Activated T-cell treated with anti-CD3 and anti-CD28 coated beads, Interleukin-2, amount 50 U/mL, for 4 hours (primary cell): ENCODE data around the gene PRDM16. TPM values are rescaled to one million over a fixed set of nuclear protein-coding genes. Genes with fewer than 3 reads are reported as not detected.

Experiments
- ATAC-seq, 2 donors: fragments of 200-7000 bp; cut with Tn5 transposase; one replicate each; pipeline ENCODE4 v1.10.0; 2021
- DNase-seq: peaks from one replicate; pipeline ENCODE4 v3.0.0-alpha.2; 2020
- H3K27me3 Mint-ChIP-seq: one replicate; pipeline ENCODE4 v1.8.0; 2021; ENCODE audit warnings: low read depth, mixed read lengths
- H3K36me3 Mint-ChIP-seq: one replicate; pipeline ENCODE4 v1.8.0; 2022; ENCODE audit warnings: mixed read lengths; ENCODE audit not compliant: insufficient read depth
- H3K4me1 Mint-ChIP-seq: one replicate; pipeline ENCODE4 v1.8.0; 2021; ENCODE audit warnings: low read depth, mixed read lengths
- H3K4me3 Mint-ChIP-seq: one replicate; pipeline ENCODE4 v1.8.0; 2021; ENCODE audit warnings: mild to moderate bottlenecking, moderate library complexity, mixed read lengths
- H3K9me3 Mint-ChIP-seq: one replicate; pipeline ENCODE4 v1.8.0; 2021; ENCODE audit warnings: mixed read lengths
- total RNA-seq, 3 donors: library from RNA; stranded (reverse); gene quantifications; one replicate each; pipeline ENCODE4 v1.2.1, GENCODE V29; 2021

The PRDM16 gene
- total RNA-seq, 3 donors from 2014 or later = 0.05 to 0.22 TPM; not detected in 1

DNA sequence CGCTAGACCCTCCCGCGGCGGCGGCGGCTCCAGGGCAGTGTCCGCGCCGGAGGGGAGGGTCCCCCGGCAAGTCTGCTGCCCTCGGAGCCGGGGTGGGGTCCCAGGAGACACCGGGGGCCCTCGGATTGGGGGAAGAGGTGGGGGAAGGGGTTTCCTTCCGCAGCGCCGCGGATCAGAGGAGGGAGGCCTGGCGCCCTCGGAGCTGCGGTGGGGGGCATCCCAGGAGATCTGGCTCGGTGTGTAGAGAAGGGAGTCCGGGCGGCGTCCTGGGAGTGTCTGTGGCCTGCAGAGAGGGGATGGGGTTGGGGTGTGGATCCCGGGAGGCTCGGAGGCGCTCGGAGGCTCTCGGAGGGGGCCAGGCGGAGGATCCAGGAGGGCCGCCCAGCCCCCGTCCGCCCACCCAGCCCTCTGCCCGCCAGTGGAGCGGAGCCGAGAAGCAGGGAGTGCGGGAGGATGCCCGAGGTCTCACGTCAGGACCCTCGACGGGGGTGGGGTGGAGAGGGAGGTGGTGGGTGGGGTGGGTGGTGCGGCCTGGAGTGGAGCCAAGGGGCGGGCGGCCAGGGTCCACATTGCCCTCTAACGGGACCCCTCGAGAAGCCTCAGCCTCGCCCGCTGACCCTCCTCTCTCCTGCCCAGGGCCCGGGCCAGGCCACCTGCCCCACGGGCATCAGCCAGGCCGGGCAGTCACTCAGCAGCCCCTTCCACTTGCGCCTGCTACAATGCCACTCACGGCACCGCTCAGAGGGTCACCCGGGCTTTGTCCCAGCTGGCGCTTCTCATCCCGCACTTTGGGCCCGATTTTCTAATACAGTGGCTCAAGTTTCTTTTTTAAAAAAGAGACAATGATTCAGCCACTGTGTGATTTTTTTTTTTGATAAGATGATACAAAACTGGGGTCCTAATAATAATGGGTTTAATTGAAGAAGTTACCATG is 325.3 kb downstream of the PRDM16 start:
- Mint-ChIP-seq H3K36me3 (no peaks in the 10 kb centered on the region), H3K9me3 (no peaks in the 10 kb centered on the region), H3K27me3 (peaks cover 45% of the 10 kb centered on the region), H3K4me1 (peaks cover 3% of the 10 kb centered on the region), H3K4me3 (no peak overlapping the region)
- no peak for DNase-seq
- no peak for ATAC-seq

DNA sequence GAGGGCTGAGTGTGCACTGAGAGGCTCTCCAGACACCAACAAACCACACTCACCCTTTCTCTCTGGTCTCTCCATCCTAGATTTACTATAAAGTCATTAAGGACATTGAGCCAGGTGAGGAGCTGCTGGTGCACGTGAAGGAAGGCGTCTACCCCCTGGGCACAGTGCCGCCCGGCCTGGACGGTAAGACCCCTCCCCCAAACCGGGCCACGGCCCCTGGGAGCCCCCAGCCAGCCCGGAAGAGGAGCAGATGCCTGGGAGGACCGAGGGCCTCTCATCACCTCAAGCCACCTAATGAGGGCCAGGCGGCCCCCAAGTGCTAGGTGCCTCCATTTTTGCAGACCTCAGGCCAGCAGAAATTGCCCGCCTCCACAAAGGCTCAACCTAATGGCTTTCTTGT is 327.4 kb downstream of the PRDM16 start:
- no peaks in the 10 kb centered on the region for H3K36me3 Mint-ChIP-seq
- no peak for DNase-seq
- H3K4me3 Mint-ChIP-seq = no peak overlapping the region
- H3K9me3 Mint-ChIP-seq = no peaks in the 10 kb centered on the region
- H3K4me1 Mint-ChIP-seq = peaks cover 3% of the 10 kb centered on the region
- ATAC-seq = no peak
- peaks cover 39% of the 10 kb centered on the region for H3K27me3 Mint-ChIP-seq

- Mint-ChIP-seq H3K4me1 (peaks cover 3% of the 10 kb centered on the region), H3K4me3 (no peak overlapping the region), H3K9me3 (no peaks in the 10 kb centered on the region), H3K27me3 (peaks cover 31% of the 10 kb centered on the region), H3K36me3 (no peaks in the 10 kb centered on the region)
- DNase-seq = no peak
- no peak for ATAC-seq
Measured at GRCh38 chr1:3397311-3397710, 328.3 kb downstream of the PRDM16 start.

DNA sequence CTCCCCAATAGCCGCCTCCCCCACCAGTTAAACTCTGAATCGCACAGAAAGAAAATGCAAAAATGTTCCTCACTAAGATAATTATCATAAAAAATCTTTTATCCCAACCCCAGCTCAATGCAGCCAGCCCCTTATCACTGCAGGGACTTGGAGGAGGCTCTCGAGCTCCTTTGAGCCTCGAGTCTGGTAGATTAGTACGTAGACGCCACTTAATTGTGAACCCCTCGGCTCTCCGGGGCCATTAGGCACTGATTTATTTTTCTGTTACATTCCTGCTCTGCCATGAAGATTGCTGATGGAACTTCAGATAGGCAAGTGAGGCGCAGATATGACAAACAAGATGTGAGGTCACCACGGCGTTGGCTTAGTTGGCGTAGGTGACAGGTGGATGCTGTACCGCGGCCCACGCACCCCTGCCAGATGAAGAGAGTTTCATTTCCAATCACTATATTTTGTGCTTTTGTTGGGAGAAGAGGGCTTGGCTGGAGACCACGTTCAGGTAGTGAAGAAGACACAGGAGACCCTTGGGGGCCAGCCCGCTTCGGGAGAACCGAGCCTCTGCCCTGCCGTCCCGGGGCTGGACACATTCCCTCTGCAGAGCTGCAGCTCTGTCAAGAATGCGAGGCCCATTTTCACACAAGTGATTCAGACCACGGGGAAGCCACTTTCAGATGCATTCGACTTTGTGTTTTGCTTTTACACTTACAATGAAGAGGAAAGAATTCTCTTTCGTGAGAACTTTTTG is 329.6 kb downstream of the PRDM16 start:
- DNase-seq = no peak
- no peak for ATAC-seq
- no peak overlapping the region for H3K4me3 Mint-ChIP-seq
- no peaks in the 10 kb centered on the region for H3K36me3 Mint-ChIP-seq
- peaks cover 19% of the 10 kb centered on the region for H3K27me3 Mint-ChIP-seq
- no peaks in the 10 kb centered on the region for H3K9me3 Mint-ChIP-seq
- peaks cover 1% of the 10 kb centered on the region for H3K4me1 Mint-ChIP-seq

GRCh38 chr1:3399732-3400131 is 330.7 kb downstream of the PRDM16 start:
- Mint-ChIP-seq H3K4me1 (peaks cover 1% of the 10 kb centered on the region), H3K9me3 (no peaks in the 10 kb centered on the region), H3K4me3 (no peak overlapping the region), H3K27me3 (peaks cover 16% of the 10 kb centered on the region), H3K36me3 (no peaks in the 10 kb centered on the region)
- ATAC-seq = no peak
- no peak for DNase-seq

GRCh38 chr1:3401585-3402257 is 332.7 kb downstream of the PRDM16 start:
- Mint-ChIP-seq H3K9me3 (no peaks in the 10 kb centered on the region), H3K4me1 (no peaks in the 10 kb centered on the region), H3K4me3 (no peak overlapping the region), H3K27me3 (no peaks in the 10 kb centered on the region), H3K36me3 (no peaks in the 10 kb centered on the region)
- DNase-seq (no peak), ATAC-seq (no peak)

- no peaks in the 10 kb centered on the region for H3K9me3 Mint-ChIP-seq
- ATAC-seq = no peak
- H3K36me3 Mint-ChIP-seq = no peaks in the 10 kb centered on the region
- H3K4me1 Mint-ChIP-seq = no peaks in the 10 kb centered on the region
- DNase-seq = no peak
- no peaks in the 10 kb centered on the region for H3K27me3 Mint-ChIP-seq
- no peak overlapping the region for H3K4me3 Mint-ChIP-seq
Measured at GRCh38 chr1:3402258-3403010, 333.4 kb downstream of the PRDM16 start.

GRCh38 chr1:3403011-3403345 is 334.0 kb downstream of the PRDM16 start:
- Mint-ChIP-seq H3K4me1 (no peaks in the 10 kb centered on the region), H3K36me3 (no peaks in the 10 kb centered on the region), H3K9me3 (no peaks in the 10 kb centered on the region), H3K27me3 (no peaks in the 10 kb centered on the region), H3K4me3 (no peak overlapping the region)
- ATAC-seq (no peak), DNase-seq (no peak)

DNA sequence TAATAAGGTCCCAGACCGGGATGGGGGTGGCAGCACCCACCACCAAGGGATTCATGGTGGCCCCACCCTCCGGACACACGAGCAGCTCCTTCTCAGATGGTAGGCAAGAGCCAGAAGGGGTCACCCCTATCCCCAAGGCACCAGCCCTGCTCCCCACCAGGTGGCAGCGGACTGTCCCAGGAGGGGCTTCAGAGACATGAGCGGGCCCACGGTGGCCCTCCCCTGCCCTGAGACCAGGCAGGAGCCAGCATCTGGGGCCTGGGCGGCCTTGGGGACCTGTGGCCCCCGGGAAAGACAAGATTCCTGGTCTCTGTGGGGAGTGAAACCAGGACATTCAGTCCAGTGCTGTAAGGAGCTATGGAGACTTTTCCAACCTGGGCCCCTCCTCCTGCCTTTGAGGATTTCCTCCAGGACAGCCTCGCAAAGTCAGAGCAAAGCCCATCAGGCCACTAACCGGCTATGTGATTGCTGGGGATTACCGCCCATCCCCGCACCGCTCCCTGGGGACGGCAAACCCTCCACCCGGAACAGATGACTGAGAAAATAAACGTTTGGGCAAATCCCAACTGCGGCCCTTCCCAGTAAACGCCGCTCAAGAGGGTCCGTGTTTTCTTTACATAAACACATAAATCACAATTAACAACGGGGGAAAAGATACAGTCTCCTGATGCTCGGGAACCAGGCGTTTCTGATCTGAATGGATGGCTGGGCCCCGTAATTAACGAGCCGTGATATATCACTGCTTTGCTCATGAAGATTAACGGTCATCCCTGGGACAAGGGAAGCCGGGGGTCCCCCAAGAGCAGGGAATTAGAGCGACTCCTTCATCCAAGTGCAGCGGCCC is 334.6 kb downstream of the PRDM16 start:
- H3K36me3 Mint-ChIP-seq = no peaks in the 10 kb centered on the region
- no peaks in the 10 kb centered on the region for H3K9me3 Mint-ChIP-seq
- H3K4me1 Mint-ChIP-seq = no peaks in the 10 kb centered on the region
- H3K27me3 Mint-ChIP-seq = no peaks in the 10 kb centered on the region
- no peak for ATAC-seq
- H3K4me3 Mint-ChIP-seq = no peak overlapping the region
- no peak for DNase-seq

GRCh38 chr1:3404301-3404700 is 335.3 kb downstream of the PRDM16 start:
- no peaks in the 10 kb centered on the region for H3K36me3 Mint-ChIP-seq
- no peaks in the 10 kb centered on the region for H3K9me3 Mint-ChIP-seq
- no peaks in the 10 kb centered on the region for H3K4me1 Mint-ChIP-seq
- ATAC-seq = no peak
- H3K4me3 Mint-ChIP-seq = no peak overlapping the region
- no peaks in the 10 kb centered on the region for H3K27me3 Mint-ChIP-seq
- no peak for DNase-seq

GRCh38 chr1:3404801-3405200 is 335.8 kb downstream of the PRDM16 start:
- no peak for ATAC-seq
- Mint-ChIP-seq H3K36me3 (no peaks in the 10 kb centered on the region), H3K27me3 (no peaks in the 10 kb centered on the region), H3K9me3 (no peaks in the 10 kb centered on the region), H3K4me3 (no peak overlapping the region), H3K4me1 (no peaks in the 10 kb centered on the region)
- DNase-seq = no peak

- no peaks in the 10 kb centered on the region for H3K4me1 Mint-ChIP-seq
- H3K36me3 Mint-ChIP-seq = no peaks in the 10 kb centered on the region
- H3K4me3 Mint-ChIP-seq = no peak overlapping the region
- H3K9me3 Mint-ChIP-seq = no peaks in the 10 kb centered on the region
- no peak for DNase-seq
- no peaks in the 10 kb centered on the region for H3K27me3 Mint-ChIP-seq
- no peak for ATAC-seq
Measured at GRCh38 chr1:3405491-3405890, 336.5 kb downstream of the PRDM16 start.
